ENCODE data around the gene DDC. TPM values are rescaled to one million over a fixed set of nuclear protein-coding genes. Genes with fewer than 3 reads are reported as not detected.

DDC gene
- polyA plus RNA-seq, 1 donor (not counting 4 experiments of a cell fraction or from before 2014, with no cell fraction given) = not detected

- no peak overlapping the region for H2AFZ ChIP-seq (ENCODE audit: control insufficient read depth, low read length)
- H3K9me3 ChIP-seq (ENCODE audit: control insufficient read depth, low read depth, low read length) = no peaks in the 10 kb centered on the region
- H4K20me1 ChIP-seq (ENCODE audit: control insufficient read depth, extremely low read depth, insufficient read depth, low read length) = no peaks in the 10 kb centered on the region
- no peaks in the 10 kb centered on the region for H3K4me1 ChIP-seq (ENCODE audit: control insufficient read depth, extremely low read depth, insufficient read depth, low read length)
- H3K9me1 ChIP-seq (ENCODE audit: control insufficient read depth, extremely low read depth, insufficient read depth, low read length) = no peaks in the 10 kb centered on the region
- H3K36me3 ChIP-seq (ENCODE audit: control insufficient read depth in 2 of 2, extremely low read depth in 1 of 2, insufficient read depth in 2 of 2, low read length in 2 of 2) = no peaks in the 10 kb centered on the region
- H3K9ac ChIP-seq (ENCODE audit: control insufficient read depth, extremely low read depth, insufficient read depth, low read length) = no peak overlapping the region
- no peaks in the 10 kb centered on the region for H3K79me2 ChIP-seq (ENCODE audit: control insufficient read depth, insufficient read depth, low read length)
- no peak overlapping the region for H3K4me2 ChIP-seq (ENCODE audit: control insufficient read depth, extremely low read depth, insufficient read depth, low read depth, low read length)
- FAIRE-seq (no peak), DNase-seq (ENCODE audit: low read depth, low spot score) (no peak)
- no peak overlapping the region for H3K27ac ChIP-seq (ENCODE audit: control insufficient read depth, insufficient read depth, low read length)
- peaks cover 13% of the 10 kb centered on the region for H3K27me3 ChIP-seq (ENCODE audit: control insufficient read depth, extremely low read depth, insufficient read depth, low read length)
- TF ChIP-seq CTCF (optimal IDR thresholded peaks at IDR 0.05 in 1 of 3, IDR thresholded peaks at IDR 0.05 in 1 of 3, conservative IDR thresholded peaks at IDR 0.05 in 1 of 3; ENCODE audit: extremely low read depth in 1 of 3, insufficient read depth in 2 of 3, low read length in 3 of 3) (no peak), EZH2 (IDR thresholded peaks at IDR 0.05; ENCODE audit: low read length) (no peak)
- no peak overlapping the region for H3K4me3 ChIP-seq (ENCODE audit: control insufficient read depth in 2 of 3, extremely low read depth in 1 of 3, insufficient read depth in 2 of 3, low read depth in 1 of 3, low read length in 3 of 3)
- dilution Hi-C loops (cut with MboI; ENCODE audit: extremely low pct_ligation_motif_present, low sequenced_read_pairs) = no loop called here
Measured at GRCh38 chr7:50567715-50568261, 2.6 kb upstream of the DDC start.

- Histone ChIP-seq H3K9me3 (ENCODE audit: control insufficient read depth, low read depth, low read length) (no peaks in the 10 kb centered on the region), H2AFZ (ENCODE audit: control insufficient read depth, low read length) (no peak overlapping the region), H3K36me3 (ENCODE audit: control insufficient read depth in 2 of 2, extremely low read depth in 1 of 2, insufficient read depth in 2 of 2, low read length in 2 of 2) (no peaks in the 10 kb centered on the region), H3K9me1 (ENCODE audit: control insufficient read depth, extremely low read depth, insufficient read depth, low read length) (no peaks in the 10 kb centered on the region), H3K4me3 (ENCODE audit: control insufficient read depth in 2 of 3, extremely low read depth in 1 of 3, insufficient read depth in 2 of 3, low read depth in 1 of 3, low read length in 3 of 3) (no peak overlapping the region), H4K20me1 (ENCODE audit: control insufficient read depth, extremely low read depth, insufficient read depth, low read length) (no peaks in the 10 kb centered on the region), H3K4me2 (ENCODE audit: control insufficient read depth, extremely low read depth, insufficient read depth, low read depth, low read length) (no peak overlapping the region), H3K79me2 (ENCODE audit: control insufficient read depth, insufficient read depth, low read length) (no peaks in the 10 kb centered on the region), H3K4me1 (ENCODE audit: control insufficient read depth, extremely low read depth, insufficient read depth, low read length) (no peaks in the 10 kb centered on the region), H3K27ac (ENCODE audit: control insufficient read depth, insufficient read depth, low read length) (no peak overlapping the region), H3K27me3 (ENCODE audit: control insufficient read depth, extremely low read depth, insufficient read depth, low read length) (peaks cover 20% of the 10 kb centered on the region), H3K9ac (ENCODE audit: control insufficient read depth, extremely low read depth, insufficient read depth, low read length) (no peak overlapping the region)
- DNase-seq (ENCODE audit: low read depth, low spot score) (no peak), FAIRE-seq (no peak)
- no peak for TF ChIP-seq EZH2 (IDR thresholded peaks at IDR 0.05; ENCODE audit: low read length)
- no peak for TF ChIP-seq CTCF (optimal IDR thresholded peaks at IDR 0.05 in 1 of 3, IDR thresholded peaks at IDR 0.05 in 1 of 3, conservative IDR thresholded peaks at IDR 0.05 in 1 of 3; ENCODE audit: extremely low read depth in 1 of 3, insufficient read depth in 2 of 3, low read length in 3 of 3)
- dilution Hi-C loops (cut with MboI; ENCODE audit: extremely low pct_ligation_motif_present, low sequenced_read_pairs) = no loop called here
Measured at GRCh38 chr7:50565977-50566376, 772 bp upstream of the DDC start.

All from keratinocyte (primary cell).